ENCODE data around the gene PPP1R7. TPM values are rescaled to one million over a fixed set of nuclear protein-coding genes. Genes with fewer than 3 reads are reported as not detected.

The PPP1R7 gene
- total and polyA plus RNA-seq, 8 donors: 22.8 to 126 (median 54.6) TPM

DNA sequence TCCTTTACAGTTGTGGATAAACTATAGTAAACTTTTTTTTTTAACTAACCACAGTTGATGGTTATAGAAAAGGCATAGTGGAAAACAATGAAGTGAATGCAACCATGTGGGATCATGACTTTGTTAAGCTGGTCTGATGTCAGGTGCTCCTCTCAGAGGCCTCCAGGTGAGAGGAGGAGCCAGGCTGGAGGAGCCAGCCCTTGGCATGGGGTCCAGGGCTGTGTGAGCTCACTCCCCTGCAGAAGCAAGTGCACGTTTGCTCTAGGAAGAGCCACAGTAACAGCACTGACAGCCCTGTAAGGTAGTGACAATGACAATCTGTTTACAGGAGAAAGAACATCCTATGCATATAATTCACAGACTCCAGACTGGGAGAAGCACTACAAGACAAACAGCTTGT lies 5.7 kb downstream of the PPP1R7 start:
- DNase-seq: no peak
- intact Hi-C loops (cut with DNase I; ENCODE audit: low total_unique reads): no loop called here
- peaks cover 4 to 15% (median 11%) of the 10 kb centered on the region in 4 donors for H3K4me1 ChIP-seq
- H3K27me3 ChIP-seq: no peaks in the 10 kb centered on the region
- H3K9me3 ChIP-seq: no peaks in the 10 kb centered on the region
- peaks cover 26 to 75% (median 72%) of the 10 kb centered on the region in 4 donors for H3K36me3 ChIP-seq
- TF ChIP-seq, protein P1, sequence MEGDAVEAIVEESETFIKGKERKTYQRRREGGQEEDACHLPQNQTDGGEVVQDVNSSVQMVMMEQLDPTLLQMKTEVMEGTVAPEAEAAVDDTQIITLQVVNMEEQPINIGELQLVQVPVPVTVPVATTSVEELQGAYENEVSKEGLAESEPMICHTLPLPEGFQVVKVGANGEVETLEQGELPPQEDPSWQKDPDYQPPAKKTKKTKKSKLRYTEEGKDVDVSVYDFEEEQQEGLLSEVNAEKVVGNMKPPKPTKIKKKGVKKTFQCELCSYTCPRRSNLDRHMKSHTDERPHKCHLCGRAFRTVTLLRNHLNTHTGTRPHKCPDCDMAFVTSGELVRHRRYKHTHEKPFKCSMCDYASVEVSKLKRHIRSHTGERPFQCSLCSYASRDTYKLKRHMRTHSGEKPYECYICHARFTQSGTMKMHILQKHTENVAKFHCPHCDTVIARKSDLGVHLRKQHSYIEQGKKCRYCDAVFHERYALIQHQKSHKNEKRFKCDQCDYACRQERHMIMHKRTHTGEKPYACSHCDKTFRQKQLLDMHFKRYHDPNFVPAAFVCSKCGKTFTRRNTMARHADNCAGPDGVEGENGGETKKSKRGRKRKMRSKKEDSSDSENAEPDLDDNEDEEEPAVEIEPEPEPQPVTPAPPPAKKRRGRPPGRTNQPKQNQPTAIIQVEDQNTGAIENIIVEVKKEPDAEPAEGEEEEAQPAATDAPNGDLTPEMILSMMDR (IDR thresholded peaks at IDR 0.05): no peak
- TF ChIP-seq POLR2AphosphoS5 (IDR thresholded peaks at IDR 0.05): no peak
- TF ChIP-seq POLR2A (IDR thresholded peaks at IDR 0.05): no peak
- TF ChIP-seq EP300 (IDR thresholded peaks at IDR 0.05): no peak
- H3K4me3 ChIP-seq: no peak overlapping the region
- 48 to 73% (median 67%) methylated on average over 1 of the region's 1 CpG for WGBS, 5 donors
- H3K27ac ChIP-seq: no peak overlapping the region

DNA sequence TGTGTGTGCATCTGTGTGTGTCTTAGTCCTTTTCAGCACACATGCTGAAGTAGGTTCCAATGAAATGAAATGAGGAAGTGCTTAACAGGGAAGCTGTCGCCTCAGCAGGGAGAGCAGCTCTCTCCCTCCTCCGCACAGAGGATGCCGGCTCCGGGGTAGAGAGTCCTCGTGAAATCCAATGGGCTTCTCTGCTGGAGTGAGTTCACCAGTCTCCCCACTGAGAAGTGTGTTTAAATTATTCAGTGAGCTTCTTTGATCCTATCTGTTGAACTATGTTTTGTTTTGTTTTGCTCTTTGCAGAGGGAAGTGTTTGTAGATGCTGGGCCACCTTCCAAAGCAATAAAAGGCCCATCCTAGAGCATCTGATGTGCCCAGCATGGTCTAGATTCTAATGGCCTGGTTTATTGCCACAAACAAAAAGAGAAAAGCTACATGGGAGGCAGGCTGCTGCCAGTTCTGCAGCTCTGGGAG lies 6.7 kb downstream of the PPP1R7 start:
- Histone ChIP-seq H3K27me3 (no peaks in the 10 kb centered on the region), H3K36me3 (peaks cover 26 to 84% (median 80%) of the 10 kb centered on the region in 4 donors), H3K4me1 (peaks cover 0 to 9% (median 5%) of the 10 kb centered on the region in 4 donors), H3K27ac (no peak overlapping the region), H3K4me3 (no peak overlapping the region), H3K9me3 (no peaks in the 10 kb centered on the region)
- TF ChIP-seq, protein P1 (IDR thresholded peaks at IDR 0.05): no peak
- TF ChIP-seq POLR2AphosphoS5 (IDR thresholded peaks at IDR 0.05) (no peak), POLR2A (IDR thresholded peaks at IDR 0.05) (no peak), EP300 (IDR thresholded peaks at IDR 0.05) (no peak)
- WGBS, 5 donors: 64 to 76% (median 74%) methylated on average over 5 of the region's 5 CpGs
- DNase-seq: no peak
- intact Hi-C loops (cut with DNase I; ENCODE audit: low total_unique reads): no loop called here

DNA sequence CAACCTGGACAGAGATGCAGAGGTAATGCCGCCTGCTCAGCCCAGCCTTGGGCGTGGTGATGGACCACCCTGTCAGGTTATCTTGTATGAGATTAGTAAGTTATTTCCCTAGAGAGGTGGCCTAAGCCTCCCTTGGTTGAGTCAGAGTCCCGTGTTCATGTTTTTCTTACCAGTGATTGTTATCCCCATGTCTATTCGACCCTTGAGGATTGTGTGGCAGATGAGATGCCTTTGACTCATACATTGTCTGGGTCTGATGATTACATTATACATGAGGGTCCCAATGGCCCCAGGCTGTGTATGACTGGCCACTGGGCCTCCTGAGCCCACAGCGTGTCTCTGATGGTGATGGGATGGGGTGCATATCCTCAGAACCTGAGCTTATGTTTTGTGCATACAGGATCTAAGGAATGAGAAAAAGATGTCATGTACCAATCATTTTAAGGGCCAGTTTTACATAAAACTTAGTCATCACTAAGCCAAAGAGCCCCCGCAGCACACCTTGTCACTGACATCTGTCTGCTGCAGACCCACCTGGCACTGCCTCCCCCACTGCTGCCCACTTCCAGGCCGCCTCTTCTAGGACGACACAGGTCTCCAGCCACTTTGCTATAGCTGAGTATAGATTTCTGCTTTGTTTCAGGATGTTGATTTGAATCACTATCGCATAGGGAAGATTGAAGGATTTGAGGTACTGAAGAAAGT lies 7.7 kb downstream of the PPP1R7 start:
- intact Hi-C loops (cut with DNase I; ENCODE audit: low total_unique reads): no loop called here
- Histone ChIP-seq H3K4me1 (peaks cover 0 to 15% (median 7%) of the 10 kb centered on the region in 4 donors), H3K9me3 (no peaks in the 10 kb centered on the region), H3K27me3 (no peaks in the 10 kb centered on the region), H3K36me3 (peaks cover 29 to 92% (median 86%) of the 10 kb centered on the region in 4 donors), H3K4me3 (no peak overlapping the region), H3K27ac (no peak overlapping the region)
- TF ChIP-seq POLR2A (IDR thresholded peaks at IDR 0.05): no peak
- TF ChIP-seq EP300 (IDR thresholded peaks at IDR 0.05): no peak
- no peak for TF ChIP-seq POLR2AphosphoS5 (IDR thresholded peaks at IDR 0.05)
- TF ChIP-seq, protein P1 (IDR thresholded peaks at IDR 0.05): no peak
- 90 to 94% (median 93%) methylated on average over 9 of the region's 9 CpGs for WGBS, 5 donors
- DNase-seq: no peak

DNA sequence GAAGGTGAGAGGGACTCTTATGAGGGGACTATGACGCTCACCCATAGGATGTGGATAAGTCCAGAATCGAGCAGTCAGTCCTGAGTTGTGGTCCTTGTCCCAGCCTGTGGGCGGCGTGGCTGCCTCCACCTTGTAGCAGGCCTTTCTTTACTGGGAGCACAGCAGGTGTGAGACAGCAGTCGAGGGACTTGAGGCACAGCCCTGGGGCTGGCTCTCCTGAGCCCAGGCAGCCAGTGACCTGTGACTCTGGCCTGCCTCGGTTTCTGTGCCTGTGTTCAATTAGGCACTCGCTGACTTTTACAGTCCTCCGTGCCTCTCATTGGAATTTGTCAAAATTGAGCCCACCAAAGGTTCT lies 8.3 kb downstream of the PPP1R7 start:
- no peaks in the 10 kb centered on the region for H3K27me3 ChIP-seq
- intact Hi-C loops (cut with DNase I; ENCODE audit: low total_unique reads): no loop called here
- whole genome bisulfite sequencing, 5 donors: 88 to 95% (median 91%) methylated on average over 8 of the region's 8 CpGs
- H3K4me3 ChIP-seq: no peak overlapping the region
- peaks cover 33 to 92% (median 87%) of the 10 kb centered on the region in 4 donors for H3K36me3 ChIP-seq
- no peak for DNase-seq
- TF ChIP-seq POLR2AphosphoS5 (IDR thresholded peaks at IDR 0.05): no peak
- TF ChIP-seq EP300 (IDR thresholded peaks at IDR 0.05): no peak
- TF ChIP-seq, protein P1 (IDR thresholded peaks at IDR 0.05): no peak
- no peak for TF ChIP-seq POLR2A (IDR thresholded peaks at IDR 0.05)
- H3K4me1 ChIP-seq: peaks cover 0 to 15% (median 7%) of the 10 kb centered on the region in 4 donors
- no peak overlapping the region for H3K27ac ChIP-seq
- no peaks in the 10 kb centered on the region for H3K9me3 ChIP-seq
